ENCODE measurements around the gene KCNT1. TPM values are rescaled to one million over a fixed set of nuclear protein-coding genes. Genes with fewer than 3 reads are reported as not detected.

The KCNT1 gene
- total RNA-seq, 1 donor from 2014 or later = not detected

- peaks cover 9% of the 10 kb centered on the region for H3K27me3 Mint-ChIP-seq (ENCODE audit: unreplicated experiment)
- H3K4me3 Mint-ChIP-seq (ENCODE audit: unreplicated experiment) = no peak overlapping the region
- no peaks in the 10 kb centered on the region for H3K4me1 Mint-ChIP-seq (ENCODE audit: unreplicated experiment)
- TF ChIP-seq CTCF (IDR thresholded peaks at IDR 0.05; ENCODE audit: unreplicated experiment) = no peak
- no peak overlapping the region for H3K27ac Mint-ChIP-seq (ENCODE audit: unreplicated experiment)
- H3K9me3 Mint-ChIP-seq (ENCODE audit: unreplicated experiment) = no peaks in the 10 kb centered on the region
- DNase-seq (ENCODE audit: low spot score) = no peak
- H3K36me3 Mint-ChIP-seq (ENCODE audit: low read depth, unreplicated experiment) = no peaks in the 10 kb centered on the region
Observed at GRCh38 chr9:135772056-135772646, 70.2 kb downstream of the KCNT1 start.

- no peak for DNase-seq (ENCODE audit: low spot score)
- Mint-ChIP-seq H3K27ac (ENCODE audit: unreplicated experiment) (no peak overlapping the region), H3K36me3 (ENCODE audit: low read depth, unreplicated experiment) (no peaks in the 10 kb centered on the region), H3K4me1 (ENCODE audit: unreplicated experiment) (no peaks in the 10 kb centered on the region), H3K27me3 (ENCODE audit: unreplicated experiment) (peaks cover 8% of the 10 kb centered on the region), H3K9me3 (ENCODE audit: unreplicated experiment) (no peaks in the 10 kb centered on the region), H3K4me3 (ENCODE audit: unreplicated experiment) (no peak overlapping the region)
- TF ChIP-seq CTCF (IDR thresholded peaks at IDR 0.05; ENCODE audit: unreplicated experiment) = no peak
Observed at GRCh38 chr9:135772702-135773493, 70.9 kb downstream of the KCNT1 start.

- DNase-seq (ENCODE audit: low spot score) = no peak
- Mint-ChIP-seq H3K27ac (ENCODE audit: unreplicated experiment) (no peak overlapping the region), H3K27me3 (ENCODE audit: unreplicated experiment) (peaks cover 8% of the 10 kb centered on the region), H3K9me3 (ENCODE audit: unreplicated experiment) (no peaks in the 10 kb centered on the region), H3K36me3 (ENCODE audit: low read depth, unreplicated experiment) (no peaks in the 10 kb centered on the region), H3K4me3 (ENCODE audit: unreplicated experiment) (no peak overlapping the region), H3K4me1 (ENCODE audit: unreplicated experiment) (no peaks in the 10 kb centered on the region)
- no peak for TF ChIP-seq CTCF (IDR thresholded peaks at IDR 0.05; ENCODE audit: unreplicated experiment)
Observed at GRCh38 chr9:135773530-135774238, 71.7 kb downstream of the KCNT1 start.

GRCh38 chr9:135774239-135774747 lies 72.3 kb downstream of the KCNT1 start:
- no peak for TF ChIP-seq CTCF (IDR thresholded peaks at IDR 0.05; ENCODE audit: unreplicated experiment)
- Mint-ChIP-seq H3K4me1 (ENCODE audit: unreplicated experiment) (no peaks in the 10 kb centered on the region), H3K27me3 (ENCODE audit: unreplicated experiment) (peaks cover 3% of the 10 kb centered on the region), H3K4me3 (ENCODE audit: unreplicated experiment) (no peak overlapping the region), H3K27ac (ENCODE audit: unreplicated experiment) (no peak overlapping the region), H3K36me3 (ENCODE audit: low read depth, unreplicated experiment) (no peaks in the 10 kb centered on the region), H3K9me3 (ENCODE audit: unreplicated experiment) (no peaks in the 10 kb centered on the region)
- no peak for DNase-seq (ENCODE audit: low spot score)
